Testis (tissue), 2 donors: Measurements from ENCODE around the gene B4GALNT2.

Experiments used
- POLR2A ChIP-seq: fragments of 450-650 bp; IDR thresholded peaks from one replicate; pipeline ENCODE4 v1.6.1; 2017; ENCODE audit warnings: antibody characterized with exemption, mild to moderate bottlenecking, moderate library complexity
- TF ChIP-seq, protein P1 (sequence below), 3 experiments: fragments of 450-650 bp in 2 of 3; fragments of 200-600 bp in 1 of 3; sonication (generic) in 1 of 3; IDR thresholded peaks; one replicate each; pipeline ENCODE4 v1.5.1; 2016 to 2019; ENCODE audit warnings: antibody characterized with exemption in 3 of 3, mild to moderate bottlenecking in 2 of 3, moderate library complexity in 1 of 3

DNA sequence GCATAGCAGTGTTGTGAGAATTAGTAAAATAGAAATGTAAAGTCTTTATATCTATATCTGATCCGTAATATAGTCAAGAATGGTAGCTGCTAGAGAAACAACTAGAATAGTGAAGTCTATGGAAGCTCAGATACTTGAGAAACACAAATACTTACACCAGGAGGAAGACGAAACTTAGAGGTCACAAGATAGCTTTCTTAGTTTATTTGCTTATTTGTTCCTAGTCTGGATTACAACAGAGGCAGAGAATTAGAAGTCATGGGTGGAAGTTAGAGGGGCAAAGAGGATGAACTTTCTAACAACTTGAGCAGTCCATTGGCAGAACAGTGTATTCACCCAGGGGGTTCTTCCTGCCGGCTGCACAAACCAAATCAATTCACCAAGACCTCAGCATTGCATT lies 64.0 kb downstream of the B4GALNT2 start:
- TF ChIP-seq, protein P1, sequence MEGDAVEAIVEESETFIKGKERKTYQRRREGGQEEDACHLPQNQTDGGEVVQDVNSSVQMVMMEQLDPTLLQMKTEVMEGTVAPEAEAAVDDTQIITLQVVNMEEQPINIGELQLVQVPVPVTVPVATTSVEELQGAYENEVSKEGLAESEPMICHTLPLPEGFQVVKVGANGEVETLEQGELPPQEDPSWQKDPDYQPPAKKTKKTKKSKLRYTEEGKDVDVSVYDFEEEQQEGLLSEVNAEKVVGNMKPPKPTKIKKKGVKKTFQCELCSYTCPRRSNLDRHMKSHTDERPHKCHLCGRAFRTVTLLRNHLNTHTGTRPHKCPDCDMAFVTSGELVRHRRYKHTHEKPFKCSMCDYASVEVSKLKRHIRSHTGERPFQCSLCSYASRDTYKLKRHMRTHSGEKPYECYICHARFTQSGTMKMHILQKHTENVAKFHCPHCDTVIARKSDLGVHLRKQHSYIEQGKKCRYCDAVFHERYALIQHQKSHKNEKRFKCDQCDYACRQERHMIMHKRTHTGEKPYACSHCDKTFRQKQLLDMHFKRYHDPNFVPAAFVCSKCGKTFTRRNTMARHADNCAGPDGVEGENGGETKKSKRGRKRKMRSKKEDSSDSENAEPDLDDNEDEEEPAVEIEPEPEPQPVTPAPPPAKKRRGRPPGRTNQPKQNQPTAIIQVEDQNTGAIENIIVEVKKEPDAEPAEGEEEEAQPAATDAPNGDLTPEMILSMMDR (IDR thresholded peaks at IDR 0.05) = no peak
- no peak for TF ChIP-seq POLR2A
